Measurements from ENCODE around the gene ZBTB16.

Gene ZBTB16

GRCh38 chr11:114168691-114169090 is 109.2 kb downstream of the ZBTB16 start:
- no peak for DNase-seq (ENCODE audit: low read depth)

GRCh38 chr11:114169321-114169749 is 109.8 kb downstream of the ZBTB16 start:
- DNase-seq (ENCODE audit: low read depth), result peak; percentile 55

GRCh38 chr11:114169821-114170220 is 110.3 kb downstream of the ZBTB16 start:
- no peak for DNase-seq (ENCODE audit: low read depth)

GRCh38 chr11:114170226-114170625 is 110.7 kb downstream of the ZBTB16 start:
- no peak for DNase-seq (ENCODE audit: low read depth)

- DNase-seq (ENCODE audit: low read depth), result no peak
Observed at GRCh38 chr11:114171257-114172054, 111.9 kb downstream of the ZBTB16 start.

GRCh38 chr11:114172055-114172861 is 112.7 kb downstream of the ZBTB16 start:
- DNase-seq (ENCODE audit: low read depth), result no peak

GRCh38 chr11:114172871-114173444 is 113.4 kb downstream of the ZBTB16 start:
- no peak for DNase-seq (ENCODE audit: low read depth)

- DNase-seq (ENCODE audit: low read depth), result no peak
Observed at GRCh38 chr11:114173843-114174242, 114.3 kb downstream of the ZBTB16 start.

GRCh38 chr11:114174712-114175495 is 115.4 kb downstream of the ZBTB16 start:
- DNase-seq (ENCODE audit: low read depth), result no peak

GRCh38 chr11:114175706-114176105 is 116.2 kb downstream of the ZBTB16 start:
- DNase-seq (ENCODE audit: low read depth), result no peak

- no peak for DNase-seq (ENCODE audit: low read depth)
Observed at GRCh38 chr11:114176321-114176720, 116.8 kb downstream of the ZBTB16 start.

GRCh38 chr11:114178656-114179055 is 119.1 kb downstream of the ZBTB16 start:
- no peak for DNase-seq (ENCODE audit: low read depth)

- DNase-seq (ENCODE audit: low read depth), result no peak
Observed at GRCh38 chr11:114179234-114179941, 119.9 kb downstream of the ZBTB16 start.

GRCh38 chr11:114180301-114181055 is 121.0 kb downstream of the ZBTB16 start:
- DNase-seq (ENCODE audit: low read depth), result no peak

- no peak for DNase-seq (ENCODE audit: low read depth)
Observed at GRCh38 chr11:114181195-114181594, 121.7 kb downstream of the ZBTB16 start.

GRCh38 chr11:114181752-114182151 is 122.2 kb downstream of the ZBTB16 start:
- no peak for DNase-seq (ENCODE audit: low read depth)

- no peak for DNase-seq (ENCODE audit: low read depth)
Observed at GRCh38 chr11:114182471-114183043, 123.0 kb downstream of the ZBTB16 start.

- DNase-seq (ENCODE audit: low read depth), result no peak
Observed at GRCh38 chr11:114183044-114183511, 123.6 kb downstream of the ZBTB16 start.

- DNase-seq (ENCODE audit: low read depth), result no peak
Observed at GRCh38 chr11:114185436-114185835, 125.9 kb downstream of the ZBTB16 start.

GRCh38 chr11:114187173-114187572 is 127.7 kb downstream of the ZBTB16 start:
- DNase-seq (ENCODE audit: low read depth), result no peak
